PFSK-1 (cell line): ENCODE results near the gene DOCK4.

Source experiments
- FOXP2 ChIP-seq: optimal IDR thresholded peaks from 2 replicates; pipeline ENCODE3; 2011; ENCODE audit warnings: borderline replicate concordance, control low read depth, inconsistent platforms; ENCODE audit not compliant: insufficient read depth; ENCODE audit errors: extremely low read length, extremely low read depth
- POLR2AphosphoS5 ChIP-seq: IDR thresholded peaks from 2 replicates; pipeline ENCODE4 v1.6.1; 2012; ENCODE audit warnings: low read depth, mild to moderate bottlenecking, control low read depth, low read length, moderate library complexity
- REST ChIP-seq, 2 experiments: IDR thresholded peaks; 2 replicates each; pipeline versions ENCODE4 v1.6.1 to v1.8.0; 2011 to 2012; ENCODE audit warnings: low read depth in 2 of 2, low read length in 2 of 2, control low read depth in 1 of 2, inconsistent platforms in 1 of 2, mild to moderate bottlenecking in 1 of 2, moderate library complexity in 1 of 2; ENCODE audit not compliant: insufficient read depth in 1 of 2
- SIN3A ChIP-seq: IDR thresholded peaks from 2 replicates; pipeline ENCODE4 v1.6.1; 2012; ENCODE audit warnings: mild to moderate bottlenecking, low read length, moderate library complexity, borderline replicate concordance; ENCODE audit not compliant: insufficient read depth
- TAF1 ChIP-seq: IDR thresholded peaks from 2 replicates; pipeline ENCODE4 v1.6.1; 2012; ENCODE audit warnings: low read length, control low read depth, borderline replicate concordance; ENCODE audit not compliant: insufficient read depth

The DOCK4 gene

DNA sequence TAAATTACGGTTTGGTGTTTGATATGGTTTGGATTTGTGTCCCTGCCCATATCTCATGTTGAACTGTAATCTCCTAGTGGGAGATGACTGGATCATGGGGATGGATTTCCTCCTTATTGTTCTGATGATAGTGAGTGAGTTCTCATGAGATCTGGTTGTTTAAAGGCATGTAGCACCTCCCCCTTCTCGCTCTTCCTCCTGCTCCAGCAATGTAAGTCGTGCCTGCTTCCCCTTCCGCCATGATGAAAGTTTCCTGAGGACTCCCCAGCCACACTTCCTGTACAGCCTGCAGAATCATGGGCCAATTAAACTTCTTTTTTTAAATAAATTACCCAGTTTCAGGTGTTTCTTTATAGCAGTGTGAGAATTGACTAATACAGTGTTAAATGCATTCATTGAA lies 116.6 kb downstream of the DOCK4 start:
- TF ChIP-seq TAF1 (no peak), REST (IDR thresholded peaks at IDR 0.05; ENCODE audit: insufficient read depth in 1 of 2, low read depth in 2 of 2, low read length in 2 of 2) (no peak)

GRCh38 chr7:112088484-112089016 lies 117.6 kb downstream of the DOCK4 start:
- TF ChIP-seq SIN3A, result no peak
- no peak for TF ChIP-seq REST (IDR thresholded peaks at IDR 0.05; ENCODE audit: insufficient read depth in 1 of 2, low read depth in 2 of 2, low read length in 2 of 2)
- no peak for TF ChIP-seq FOXP2
- no peak for TF ChIP-seq POLR2AphosphoS5
- TF ChIP-seq TAF1, result no peak

DNA sequence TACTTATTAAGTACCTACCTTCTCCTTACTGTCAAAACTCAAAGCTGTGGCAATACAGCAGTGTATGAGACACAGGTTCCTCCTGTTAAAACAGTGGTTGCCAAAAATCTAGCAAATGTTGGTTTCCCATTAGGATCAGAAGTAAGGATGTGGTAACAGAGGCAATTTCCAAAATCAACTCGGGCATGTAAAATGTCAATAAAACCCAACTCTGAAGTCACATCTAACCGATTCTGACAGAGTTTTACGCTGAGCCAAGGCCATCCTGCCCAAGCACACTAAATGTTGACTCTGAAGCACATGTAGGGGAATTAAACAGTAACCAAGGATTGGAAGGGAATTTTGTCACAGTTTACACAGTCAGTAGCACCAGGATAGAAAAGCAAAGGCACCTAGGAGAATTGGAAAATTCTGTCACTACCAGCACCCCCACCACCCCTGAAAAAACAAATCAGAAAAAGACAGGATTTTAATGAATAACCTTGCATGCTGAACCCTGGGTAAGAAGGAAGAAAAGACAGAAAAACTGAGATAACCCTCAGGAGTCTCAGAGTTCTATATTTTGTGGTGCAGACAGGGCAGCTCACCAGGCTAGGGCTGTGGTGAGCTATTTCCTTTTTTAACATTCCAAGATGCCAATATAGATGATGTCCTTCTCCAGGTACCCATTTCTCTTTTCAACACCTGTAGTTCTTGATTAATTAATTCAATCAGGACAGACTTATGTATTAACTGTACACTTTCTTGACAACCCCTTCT lies 119.5 kb downstream of the DOCK4 start:
- TF ChIP-seq SIN3A (no peak), TAF1 (no peak), POLR2AphosphoS5 (no peak), FOXP2 (no peak), REST (IDR thresholded peaks at IDR 0.05; ENCODE audit: insufficient read depth in 1 of 2, low read depth in 2 of 2, low read length in 2 of 2) (no peak)

DNA sequence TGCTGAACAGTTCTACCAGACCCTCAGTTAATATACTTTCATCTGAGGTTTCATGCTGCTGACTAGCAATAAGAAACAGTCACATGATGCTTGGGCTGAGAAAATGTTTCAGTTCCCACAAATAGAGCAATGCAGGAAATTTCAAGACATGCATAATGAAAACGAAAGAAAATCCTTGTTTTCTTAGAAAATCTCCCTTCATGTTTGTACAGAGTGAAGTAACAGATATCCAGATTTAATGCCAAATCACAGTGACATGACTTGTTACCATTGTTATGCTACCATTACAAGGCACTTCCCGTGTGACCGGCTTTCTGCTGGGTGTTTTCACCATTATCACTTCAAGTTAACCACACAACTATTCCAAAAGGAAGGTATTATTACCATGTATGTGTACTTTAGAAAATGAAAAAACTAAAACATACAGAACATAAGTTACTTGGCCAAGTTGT lies 121.7 kb downstream of the DOCK4 start:
- TF ChIP-seq SIN3A, result no peak
- TF ChIP-seq REST (IDR thresholded peaks at IDR 0.05; ENCODE audit: insufficient read depth in 1 of 2, low read depth in 2 of 2, low read length in 2 of 2), result no peak
- TF ChIP-seq POLR2AphosphoS5, result no peak
- TF ChIP-seq TAF1, result no peak
- no peak for TF ChIP-seq FOXP2
